BJ (cell line): ENCODE data around the gene GADL1. TPM values are rescaled to one million over a fixed set of nuclear protein-coding genes. Genes with fewer than 3 reads are reported as not detected.

Experiments used
- CTCF ChIA-PET: fragments of 350-600 bp; formaldehyde crosslinking; extraction: SDS; loops from one replicate; lab custom pipeline; 2021; ENCODE audit warnings: antibody characterized with exemption, inconsistent platforms; lab: Yijun Ruan, JAX
- POLR2A ChIA-PET: fragments of 300-600 bp; sonication (Branson Sonifier 250); formaldehyde crosslinking; extraction: SDS; loops from one replicate; lab custom pipeline; 2021; ENCODE audit warnings: antibody characterized with exemption; lab: Charles Lee
- DNase-seq: peaks from one replicate; pipeline ENCODE4 v3.0.0-alpha.2; 2011; ENCODE audit warnings: low read depth
- H3K27me3 ChIP-seq: 2 replicates; pipeline ENCODE4 v1.6.0; 2011; ENCODE audit warnings: low read length; ENCODE audit not compliant: control insufficient read depth, insufficient read depth
- H3K36me3 ChIP-seq: 2 replicates; pipeline ENCODE4 v1.5.1; 2011; ENCODE audit warnings: low read length; ENCODE audit not compliant: control insufficient read depth, insufficient read depth
- H3K4me3 ChIP-seq: 2 replicates; pipeline ENCODE4 v1.5.1; 2011; ENCODE audit warnings: low read depth, mild to moderate bottlenecking, control low read depth, low read length
- CTCF ChIP-seq: IDR thresholded peaks from 2 replicates; pipeline ENCODE4 v1.5.1; 2011; ENCODE audit warnings: low read depth, mild to moderate bottlenecking, control low read depth, inconsistent platforms, low read length, moderate library complexity; ENCODE audit not compliant: insufficient read depth
- polyA plus RNA-seq: library from polyadenylated mRNA; depleted of rRNA; stranded (reverse); fragments of >200 nt; gene quantifications from 2 replicates; pipeline ENCODE4 v1.2.3, GENCODE V29; 2011

The GADL1 gene
- polyA plus RNA-seq, 1 experiment, result not detected

DNA sequence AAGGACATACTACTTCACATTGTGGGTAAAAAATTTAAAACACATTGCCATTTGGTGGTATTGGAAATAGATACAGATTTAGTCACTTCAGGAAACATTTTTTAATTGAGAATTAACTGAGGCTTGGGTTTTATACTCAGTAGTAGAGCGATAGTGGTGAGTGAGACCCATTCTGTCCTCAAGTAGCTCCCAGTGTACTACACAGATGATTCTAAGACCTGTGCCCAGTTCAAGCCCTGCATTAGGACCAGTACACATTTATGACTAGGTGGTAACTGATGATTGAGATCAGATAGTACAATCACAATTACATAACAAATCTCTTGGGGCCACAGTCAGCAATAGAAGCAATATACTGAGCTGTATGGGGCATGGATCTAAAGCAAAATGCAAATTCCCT, 67.4 kb downstream of the GADL1 start:
- no peak for TF ChIP-seq CTCF
- DNase-seq, result no peak
- ChIA-PET CTCF (no interaction called here), POLR2A (no interaction called here)
- Histone ChIP-seq H3K36me3 (no peaks in the 10 kb centered on the region), H3K27me3 (no peaks in the 10 kb centered on the region), H3K4me3 (no peak overlapping the region)

GRCh38 chr3:30826531-30826942, 67.9 kb downstream of the GADL1 start:
- H3K27me3 ChIP-seq, result no peaks in the 10 kb centered on the region
- no peak overlapping the region for H3K4me3 ChIP-seq
- no peak for DNase-seq
- ChIA-PET POLR2A (no interaction called here), CTCF (no interaction called here)
- TF ChIP-seq CTCF, result no peak
- no peaks in the 10 kb centered on the region for H3K36me3 ChIP-seq

GRCh38 chr3:30819067-30819798, 75.2 kb downstream of the GADL1 start:
- ChIA-PET POLR2A (no interaction called here), CTCF (no interaction called here)

GRCh38 chr3:30813734-30814133, 80.7 kb downstream of the GADL1 start:
- no peak for DNase-seq
- no peak for TF ChIP-seq CTCF
- no peak overlapping the region for H3K4me3 ChIP-seq
- ChIA-PET CTCF (no interaction called here), POLR2A (no interaction called here)
- H3K36me3 ChIP-seq, result no peaks in the 10 kb centered on the region
- no peaks in the 10 kb centered on the region; the same call in none of the 2 replicates for H3K27me3 ChIP-seq

More at GRCh38 chr3:30819067-30819798, 75.2 kb downstream of the GADL1 start:
- no peak for TF ChIP-seq CTCF
- H3K36me3 ChIP-seq, result no peaks in the 10 kb centered on the region
- no peaks in the 10 kb centered on the region for H3K27me3 ChIP-seq
- DNase-seq, result no peak
- H3K4me3 ChIP-seq, result no peak overlapping the region

DNA sequence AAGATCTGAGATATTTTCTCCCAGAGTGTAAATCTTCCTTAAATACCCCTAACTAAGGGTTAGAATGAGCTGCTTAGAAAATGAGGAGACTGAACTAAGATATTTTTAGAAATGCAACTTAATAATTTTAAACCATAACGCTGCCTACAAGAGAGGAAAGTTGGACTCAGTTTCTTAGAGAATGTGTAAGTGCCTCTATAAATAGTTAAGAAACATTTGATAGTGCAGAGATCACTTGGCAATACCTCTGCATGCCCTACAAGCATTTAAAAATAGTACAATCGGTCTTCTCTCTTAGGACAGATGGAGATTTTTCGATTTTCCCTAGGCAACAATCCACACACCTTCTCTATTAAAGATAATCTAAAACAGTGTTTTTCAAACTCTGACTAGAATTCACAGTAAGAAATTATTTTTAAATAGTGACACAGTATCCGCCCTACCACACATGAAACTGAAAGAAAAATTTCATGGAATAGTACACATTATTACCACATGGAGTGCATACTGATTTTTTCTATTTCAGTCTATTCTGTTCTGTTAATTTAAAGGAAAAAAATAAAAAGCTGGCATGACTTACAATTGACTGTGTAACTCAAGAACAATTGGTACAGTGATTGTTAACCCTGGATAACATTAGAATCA, 83.2 kb downstream of the GADL1 start:
- ChIA-PET CTCF (no interaction called here), POLR2A (no interaction called here)
- DNase-seq, result no peak
- Histone ChIP-seq H3K27me3 (no peaks in the 10 kb centered on the region; the same call in none of the 2 replicates), H3K36me3 (no peaks in the 10 kb centered on the region), H3K4me3 (no peak overlapping the region)
- no peak for TF ChIP-seq CTCF
